Measurements from ENCODE around the gene ANKS1B.

DNA sequence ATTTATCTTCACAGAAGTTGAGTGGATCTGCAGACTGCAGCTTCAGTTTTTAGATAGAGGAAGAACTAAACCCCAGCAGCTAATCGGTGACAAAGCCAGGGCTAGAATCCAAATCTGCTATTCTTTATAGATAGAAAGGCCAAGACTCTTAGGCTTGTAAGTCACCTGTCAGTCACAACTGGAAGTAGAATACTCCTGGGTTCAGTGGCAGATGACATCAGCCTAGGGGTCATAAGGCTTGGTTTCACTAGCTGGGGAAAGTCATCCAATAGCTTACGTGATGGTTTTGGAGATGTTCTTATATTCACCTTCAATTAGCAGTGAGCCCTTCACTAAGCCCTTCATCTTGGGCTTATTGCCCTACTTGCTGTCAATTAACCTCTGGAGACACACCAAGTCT, 1246.2 kb downstream of the ANKS1B start:
- TF ChIP-seq, protein P1, sequence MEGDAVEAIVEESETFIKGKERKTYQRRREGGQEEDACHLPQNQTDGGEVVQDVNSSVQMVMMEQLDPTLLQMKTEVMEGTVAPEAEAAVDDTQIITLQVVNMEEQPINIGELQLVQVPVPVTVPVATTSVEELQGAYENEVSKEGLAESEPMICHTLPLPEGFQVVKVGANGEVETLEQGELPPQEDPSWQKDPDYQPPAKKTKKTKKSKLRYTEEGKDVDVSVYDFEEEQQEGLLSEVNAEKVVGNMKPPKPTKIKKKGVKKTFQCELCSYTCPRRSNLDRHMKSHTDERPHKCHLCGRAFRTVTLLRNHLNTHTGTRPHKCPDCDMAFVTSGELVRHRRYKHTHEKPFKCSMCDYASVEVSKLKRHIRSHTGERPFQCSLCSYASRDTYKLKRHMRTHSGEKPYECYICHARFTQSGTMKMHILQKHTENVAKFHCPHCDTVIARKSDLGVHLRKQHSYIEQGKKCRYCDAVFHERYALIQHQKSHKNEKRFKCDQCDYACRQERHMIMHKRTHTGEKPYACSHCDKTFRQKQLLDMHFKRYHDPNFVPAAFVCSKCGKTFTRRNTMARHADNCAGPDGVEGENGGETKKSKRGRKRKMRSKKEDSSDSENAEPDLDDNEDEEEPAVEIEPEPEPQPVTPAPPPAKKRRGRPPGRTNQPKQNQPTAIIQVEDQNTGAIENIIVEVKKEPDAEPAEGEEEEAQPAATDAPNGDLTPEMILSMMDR (conservative IDR thresholded peaks at IDR 0.05; ENCODE audit: low read length) = no peak
- TF ChIP-seq EZH2phosphoT487 (IDR thresholded peaks at IDR 0.05; ENCODE audit: borderline replicate concordance) = no peak
